Measurements from ENCODE around the gene C3. TPM values are rescaled to one million over a fixed set of nuclear protein-coding genes. Genes with fewer than 3 reads are reported as not detected.

C3 gene
- total and polyA plus RNA-seq, 2 of the 13 experiments (the other 11 are each of a cell fraction or from before 2014, with no cell fraction given), result 1,455 to 6,272 TPM

DNA sequence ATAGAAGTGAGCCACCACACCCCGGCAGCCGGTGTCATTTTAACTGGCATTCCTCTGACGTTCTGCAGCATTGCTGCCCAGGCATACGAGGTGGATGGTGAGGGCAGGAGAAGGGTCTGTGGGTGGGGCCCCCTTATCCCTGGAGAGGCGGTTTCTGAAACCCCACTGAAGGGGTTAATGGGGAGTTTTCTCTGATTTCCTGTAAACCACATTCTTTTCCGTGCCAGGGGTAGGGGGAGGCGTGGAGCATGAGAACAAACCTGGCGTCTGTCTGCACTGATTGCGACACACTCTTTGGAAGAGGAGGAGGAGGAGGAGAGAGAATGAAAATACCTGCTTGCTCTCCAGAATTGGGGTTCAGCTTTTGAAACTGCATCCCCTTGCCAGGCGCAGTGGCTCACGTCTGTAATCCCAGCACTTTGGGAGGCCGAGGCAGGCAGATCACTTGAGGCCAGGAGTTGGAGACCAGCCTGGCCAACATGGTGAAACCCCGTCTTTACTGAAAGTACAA is 2.7 kb upstream of the C3 start (continued):
- TF ChIP-seq ZNF280D (CRISPR knock-in tag; IDR thresholded peaks at IDR 0.05), result no peak; the same call in 1 of the 2 replicates
- no peak for TF ChIP-seq XBP1 (CRISPR knock-in tag; IDR thresholded peaks at IDR 0.05)
- TF ChIP-seq ISX (CRISPR knock-in tag; conservative IDR thresholded peaks at IDR 0.05), result no peak
- TF ChIP-seq POLR2A (IDR thresholded peaks at IDR 0.05; ENCODE audit: insufficient read depth in 1 of 2, low read depth in 2 of 2, low read length in 2 of 2), result no peak
- TF ChIP-seq BCL6 (CRISPR knock-in tag; IDR thresholded peaks at IDR 0.05), result peak; percentile 94
- TF ChIP-seq ZNF781 (CRISPR knock-in tag; IDR thresholded peaks at IDR 0.05; ENCODE audit: borderline replicate concordance, not compliant biosample characterization), result no peak
- TF ChIP-seq KLF13 (CRISPR knock-in tag; IDR thresholded peaks at IDR 0.05), result no peak
- TF ChIP-seq STAG1 (CRISPR knock-in tag; IDR thresholded peaks at IDR 0.05), result no peak
- TF ChIP-seq GZF1 (CRISPR knock-in tag; IDR thresholded peaks at IDR 0.05), result no peak
- TF ChIP-seq ZNF235 (CRISPR knock-in tag; IDR thresholded peaks at IDR 0.05; ENCODE audit: borderline replicate concordance), result no peak
- TF ChIP-seq KDM5A (IDR thresholded peaks at IDR 0.05; ENCODE audit: borderline replicate concordance, low read length), result no peak
- TF ChIP-seq ZNF619 (CRISPR knock-in tag; IDR thresholded peaks at IDR 0.05), result no peak
- no peak for TF ChIP-seq ZNF253 (CRISPR knock-in tag; IDR thresholded peaks at IDR 0.05; ENCODE audit: borderline replicate concordance)
- no peak; the same call in 1 of the 2 replicates for TF ChIP-seq TCF7 (IDR thresholded peaks at IDR 0.05; ENCODE audit: low read depth)
- no peak for TF ChIP-seq TOE1 (CRISPR knock-in tag; IDR thresholded peaks at IDR 0.05)
- no peak for TF ChIP-seq SRSF1 (optimal IDR thresholded peaks at IDR 0.05; ENCODE audit: low read depth, low read length)
- TF ChIP-seq HOXA5 (CRISPR knock-in tag; IDR thresholded peaks at IDR 0.05), result no peak
- TF ChIP-seq FOXJ3 (CRISPR knock-in tag; IDR thresholded peaks at IDR 0.05; ENCODE audit: borderline replicate concordance), result no peak
- TF ChIP-seq ZBTB7A (CRISPR knock-in tag; IDR thresholded peaks at IDR 0.05), result peak; percentile 72; the same call in 1 of the 2 replicates
- peak; percentile 71 for TF ChIP-seq CREM (IDR thresholded peaks at IDR 0.05)
- TF ChIP-seq CREM (CRISPR knock-in tag; IDR thresholded peaks at IDR 0.05), result no peak
- peak; percentile 86 for TF ChIP-seq JARID2 (CRISPR knock-in tag; IDR thresholded peaks at IDR 0.05; ENCODE audit: insufficient replicate concordance)
- TF ChIP-seq ZMYM3 (CRISPR knock-in tag; IDR thresholded peaks at IDR 0.05), result peak; percentile 86; the same call in 1 of the 2 replicates
- no peak for TF ChIP-seq ARHGAP35 (CRISPR knock-in tag; IDR thresholded peaks at IDR 0.05; ENCODE audit: borderline replicate concordance)
- TF ChIP-seq, protein P1, sequence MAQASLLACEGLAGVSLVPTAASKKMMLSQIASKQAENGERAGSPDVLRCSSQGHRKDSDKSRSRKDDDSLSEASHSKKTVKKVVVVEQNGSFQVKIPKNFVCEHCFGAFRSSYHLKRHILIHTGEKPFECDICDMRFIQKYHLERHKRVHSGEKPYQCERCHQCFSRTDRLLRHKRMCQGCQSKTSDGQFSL (CRISPR knock-in tag; IDR thresholded peaks at IDR 0.05), result no peak
- no peak for TF ChIP-seq SCMH1 (CRISPR knock-in tag; IDR thresholded peaks at IDR 0.05; ENCODE audit: borderline replicate concordance)
- TF ChIP-seq MAFK (conservative IDR thresholded peaks at IDR 0.05 in 1 of 2, IDR thresholded peaks at IDR 0.05 in 1 of 2; ENCODE audit: low read length in 2 of 2), result no peak
- TF ChIP-seq KDM3A (CRISPR knock-in tag; IDR thresholded peaks at IDR 0.05; ENCODE audit: low read depth), result peak; percentile 59; the same call in 1 of the 2 replicates
- TF ChIP-seq ZSCAN21 (CRISPR knock-in tag; IDR thresholded peaks at IDR 0.05; ENCODE audit: borderline replicate concordance), result no peak
- TF ChIP-seq, protein P2, sequence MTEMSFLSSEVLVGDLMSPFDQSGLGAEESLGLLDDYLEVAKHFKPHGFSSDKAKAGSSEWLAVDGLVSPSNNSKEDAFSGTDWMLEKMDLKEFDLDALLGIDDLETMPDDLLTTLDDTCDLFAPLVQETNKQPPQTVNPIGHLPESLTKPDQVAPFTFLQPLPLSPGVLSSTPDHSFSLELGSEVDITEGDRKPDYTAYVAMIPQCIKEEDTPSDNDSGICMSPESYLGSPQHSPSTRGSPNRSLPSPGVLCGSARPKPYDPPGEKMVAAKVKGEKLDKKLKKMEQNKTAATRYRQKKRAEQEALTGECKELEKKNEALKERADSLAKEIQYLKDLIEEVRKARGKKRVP (CRISPR knock-in tag; IDR thresholded peaks at IDR 0.05), result no peak
